Heart right ventricle (tissue), 16 donors: ENCODE results near the gene PLXNB3. TPM values are rescaled to one million over a fixed set of nuclear protein-coding genes. Genes with fewer than 3 reads are reported as not detected.
A peak's percentile ranks its signal among the peaks of the same experiment; 100 is the strongest.

ENCODE experiments used
- ATAC-seq, 8 donors: fragments of 200-7000 bp; cut with Tn5 transposase; one replicate each; pipeline ENCODE4 v1.9.1; 2020; ENCODE audit warnings: mild to moderate bottlenecking in 8 of 8, moderate library complexity in 8 of 8, moderate number of reproducible peaks in 1 of 8
- DNase-seq, 2 donors: peaks; one replicate each; pipeline ENCODE4 v3.0.0-alpha.2; 2020
- H3K27ac ChIP-seq, 10 donors: fragments of 200-600 bp; sonication (generic) in 2 of 10; one replicate each; pipeline versions ENCODE4 v1.5.0 to v1.8.0; 2020 to 2022; ENCODE audit warnings: mild to moderate bottlenecking in 3 of 10
- H3K27me3 ChIP-seq, 7 donors: fragments of 200-600 bp; one replicate each; pipeline ENCODE4 v1.8.0; 2021 to 2022; ENCODE audit warnings: mild to moderate bottlenecking in 2 of 7
- H3K36me3 ChIP-seq, 9 donors: fragments of 200-600 bp; sonication (generic) in 1 of 9; one replicate each; pipeline versions ENCODE4 v1.5.0 to v1.8.0; 2020 to 2022; ENCODE audit warnings: mild to moderate bottlenecking in 2 of 9
- H3K4me1 ChIP-seq, 9 donors: fragments of 200-600 bp; sonication (generic) in 1 of 9; one replicate each; pipeline versions ENCODE4 v1.5.0 to v1.8.0; 2020 to 2022; ENCODE audit warnings: mild to moderate bottlenecking in 4 of 9
- H3K4me3 ChIP-seq, 10 donors: fragments of 200-600 bp; sonication (generic) in 2 of 10; one replicate each; pipeline versions ENCODE4 v1.5.0 to v1.8.0; 2020 to 2022; ENCODE audit warnings: mild to moderate bottlenecking in 7 of 10, moderate library complexity in 2 of 10
- H3K9me3 ChIP-seq, 11 donors: fragments of 200-600 bp in 10 of 11; sonication (generic) in 2 of 11; one replicate each; pipeline versions ENCODE4 v1.5.0 to v1.8.0; 2013 to 2022; ENCODE audit warnings: mild to moderate bottlenecking in 2 of 11, control low read depth in 1 of 11, moderate library complexity in 1 of 11
- CTCF ChIP-seq, 9 donors: fragments of 200-600 bp; sonication (generic) in 2 of 9; IDR thresholded peaks; one replicate each; pipeline versions ENCODE4 v1.5.0 to v1.8.0; 2021 to 2022; ENCODE audit warnings: antibody characterized with exemption in 9 of 9, mild to moderate bottlenecking in 5 of 9, moderate library complexity in 1 of 9
- WGBS, 2 donors: extraction: QIAGEN DNeasy Blood & Tissue Kit; methylation state at CpG; one replicate each; pipeline ENCODE4 v1.1.7; 2013; ENCODE audit warnings: inconsistent platforms in 1 of 2; 5-methylcytosine and 5-hydroxymethylcytosine counted together
- intact Hi-C, 10 donors: fragments of 100-400 bp; cut with DNase I; formaldehyde crosslinking; loops; one replicate each; pipeline versions ENCODE4 v1.11.1 to v1.14.2; 2022
- polyA plus RNA-seq, 2 donors: library from polyadenylated mRNA; stranded (reverse); fragments of 200-250 nt; gene quantifications; one replicate each; pipeline ENCODE4 v1.2.3, GENCODE V29; 2013
- total RNA-seq, 10 donors: library from RNA; stranded (reverse); fragmentation: NEBNext Ultra II Directional in 3 of 10; extraction: Animal tissue kit (Norgen Biotek cat#: 25700) in 3 of 10; gene quantifications; one replicate each; pipeline versions ENCODE4 v1.2.1 to v1.2.4, GENCODE V29; 2021 to 2023
- donor health status: Arrhythmogenic right ventricular cardiomyopathy.
- donor health status: ischemic (EF 13 %, LVEDD 7.1; RV severe dilation, severe dysfunction).
- donor health status: healthy with polysubstance abuse.
- donor health status: DM: no; HTN: yes; CAD: no.
- donor health status: DM: no; HTN: no; CAD: no.
- donor health status: ischemic (EF 25% LVEDD 6.9; RV normal size, moderate dysfunction).
- donor health status: ischemic (EF 25% LVEDD 5.7; RV mildly dilated, moderate dysfunction).
- donor health status: healthy.
- donor health status: DM: yes; HTN: yes; CAD: no.
- donor health status: Ischemic cardiomyopathy.
- donor health status: ischemic (EF 35%, LVEDD 5.7; RV mildly dilated, moderate dysfunction).
- donor health status: nonischemic (EF 11% LVEDD 7.7; RV severe dilation, severe dysfunction).
- donor health status: DM: yes; HTN: yes; CAD: no.
- donor health status: PGD.
- donor health status: ischemic (EF 29% LVEDD 5.4; RV normal size, mild dysfunction).
- donor health status: nonischemic (EF 23%, LVEDD 6.1; RV moderate dilation, normal function).

The PLXNB3 gene
- total and polyA plus RNA-seq, 12 donors: 1.1 to 8.1 (median 4.3) TPM

GRCh38 chrX:153724252-153725038 is 39.6 kb upstream of the PLXNB3 start, which contains the start of the genes ABCD1 and BCAP31:
Gene ABCD1, plus strand, starts transcription at chrX:153724856. Its CDS starts 411 bp downstream, at chrX:153725267.
Gene BCAP31, minus strand, starts transcription at chrX:153724387. Its CDS starts 1,143 bp downstream, at chrX:153723244.
- TF ChIP-seq CTCF (IDR thresholded peaks at IDR 0.05): no peak
- peaks cover 0 to 10% (median 0%) of the 10 kb centered on the region in 7 donors for H3K27me3 ChIP-seq
- DNase-seq: peak; percentile 89 to 90
- peaks cover 0 to 33% (median 0%) of the 10 kb centered on the region in 9 donors for H3K36me3 ChIP-seq
- intact Hi-C loops: no loop called here
- peak; percentile 81 to 89 (median 86) for ATAC-seq
- 0% methylated on average over 17 to 46 of the region's 88 CpGs for WGBS, 2 donors
- H3K9me3 ChIP-seq: no peaks in the 10 kb centered on the region
- H3K27ac ChIP-seq: peak within 1 kb of the TSS; percentile 81 to 94 (median 91)
- peaks cover 0 to 55% (median 41%) of the 10 kb centered on the region in 9 donors for H3K4me1 ChIP-seq
- H3K4me3 ChIP-seq: peak within 1 kb of the TSS; percentile 32 to 84 (median 76)

- no peak for TF ChIP-seq CTCF (IDR thresholded peaks at IDR 0.05)
- ATAC-seq (peak in 1 of 8 donors; percentile 3), DNase-seq (peak in 1 of 2 donors; percentile 23)
- peak overlapping the region; percentile 81 to 94 (median 91) for H3K27ac ChIP-seq
- peak overlapping the region; percentile 18 to 84 (median 76) for H3K4me3 ChIP-seq
- intact Hi-C loops: no loop called here
- WGBS, 2 donors: 71 to 72% methylated on average over 18 to 55 of the region's 55 CpGs
- H3K9me3 ChIP-seq: no peaks in the 10 kb centered on the region
- H3K36me3 ChIP-seq: peaks cover 0 to 33% (median 0%) of the 10 kb centered on the region in 9 donors
- peaks cover 0 to 55% (median 41%) of the 10 kb centered on the region in 9 donors for H3K4me1 ChIP-seq
- H3K27me3 ChIP-seq: peaks cover 0 to 10% (median 0%) of the 10 kb centered on the region in 7 donors
Observed at GRCh38 chrX:153725039-153725831, 38.8 kb upstream of the PLXNB3 start.

GRCh38 chrX:153725832-153726285 is 38.2 kb upstream of the PLXNB3 start:
- peak overlapping the region in 6 of 10 donors; percentile 34 to 84 (median 77) for H3K4me3 ChIP-seq
- no peaks in the 10 kb centered on the region for H3K9me3 ChIP-seq
- intact Hi-C loops: no loop called here
- ATAC-seq (no peak), DNase-seq (peak in 1 of 2 donors; percentile 28)
- H3K27ac ChIP-seq: peak overlapping the region; percentile 64 to 94 (median 91)
- H3K4me1 ChIP-seq: peaks cover 0 to 55% (median 41%) of the 10 kb centered on the region in 9 donors
- peaks cover 0 to 33% (median 0%) of the 10 kb centered on the region in 9 donors for H3K36me3 ChIP-seq
- 61 to 81% methylated on average over 12 to 35 of the region's 35 CpGs for WGBS, 2 donors
- H3K27me3 ChIP-seq: peaks cover 0 to 10% (median 0%) of the 10 kb centered on the region in 7 donors
- TF ChIP-seq CTCF (IDR thresholded peaks at IDR 0.05): no peak
